Activated naive CD4-positive, alpha-beta T cell treated with anti-CD3 and anti-CD28 coated beads, Interleukin-2, amount 50 U/mL, for 72 hours (primary cell): ENCODE results near the gene SLC6A5. TPM values are rescaled to one million over a fixed set of nuclear protein-coding genes. Genes with fewer than 3 reads are reported as not detected.

Source experiments
- ATAC-seq, 2 donors: fragments of 150-1000 bp; cut with Tn5 transposase; 2 replicates each; pipeline ENCODE4 v1.10.0; 2021; ENCODE audit warnings: mild to moderate bottlenecking in 2 of 2, moderate library complexity in 2 of 2
- DNase-seq, 2 donors: peaks; one replicate each; pipeline ENCODE4 v3.0.0; 2021 to 2022; ENCODE audit warnings: low spot score in 2 of 2
- H3K27ac Mint-ChIP-seq, 2 donors: one replicate each; pipeline ENCODE4 v1.8.0; 2022; ENCODE audit warnings: mild to moderate bottlenecking in 2 of 2, mixed read lengths in 2 of 2
- H3K36me3 Mint-ChIP-seq, 2 donors: one replicate each; pipeline ENCODE4 v1.8.0; 2022; ENCODE audit warnings: mixed read lengths in 2 of 2
- H3K9me3 Mint-ChIP-seq, 2 donors: one replicate each; pipeline ENCODE4 v1.8.0; 2022; ENCODE audit warnings: mixed read lengths in 2 of 2
- total RNA-seq, 2 donors: library from RNA; stranded (reverse); gene quantifications; one replicate each; pipeline ENCODE4 v1.2.3, GENCODE V29; 2022

The SLC6A5 gene
- total RNA-seq, 2 donors from 2014 or later, result not detected

GRCh38 chr11:20634781-20635180 is 35.4 kb downstream of the SLC6A5 start:
- ATAC-seq (no peak), DNase-seq (no peak)
- H3K9me3 Mint-ChIP-seq, result no peaks in the 10 kb centered on the region
- no peaks in the 10 kb centered on the region for H3K36me3 Mint-ChIP-seq
- no peak overlapping the region for H3K27ac Mint-ChIP-seq

DNA sequence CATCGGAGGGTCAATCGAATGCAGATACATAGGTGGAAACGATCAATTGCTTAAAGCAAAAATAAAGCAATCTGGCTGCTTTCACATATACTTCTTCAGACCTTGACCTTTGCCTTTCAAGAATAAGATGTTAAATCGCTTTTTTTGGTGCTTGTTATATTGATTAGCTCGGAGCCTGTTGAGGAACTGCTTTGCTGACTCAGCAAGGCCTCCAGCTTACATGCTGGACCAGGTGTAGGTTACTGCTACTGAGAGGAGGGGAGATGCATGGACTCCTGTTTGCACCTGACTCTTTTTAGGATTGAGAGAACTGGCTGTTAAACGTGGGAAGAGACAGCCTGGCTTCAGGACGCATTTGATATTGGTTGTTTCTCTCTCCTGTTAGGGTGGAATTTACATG is 38.7 kb downstream of the SLC6A5 start:
- H3K27ac Mint-ChIP-seq, result no peak overlapping the region
- no peak for ATAC-seq
- H3K36me3 Mint-ChIP-seq, result no peaks in the 10 kb centered on the region
- DNase-seq, result no peak
- H3K9me3 Mint-ChIP-seq, result no peaks in the 10 kb centered on the region

GRCh38 chr11:20639688-20640087 is 40.3 kb downstream of the SLC6A5 start:
- DNase-seq (no peak), ATAC-seq (no peak)
- Mint-ChIP-seq H3K9me3 (no peaks in the 10 kb centered on the region), H3K36me3 (no peaks in the 10 kb centered on the region), H3K27ac (no peak overlapping the region)

- H3K27ac Mint-ChIP-seq, result no peak overlapping the region
- ATAC-seq (no peak), DNase-seq (no peak)
- H3K36me3 Mint-ChIP-seq, result no peaks in the 10 kb centered on the region
- H3K9me3 Mint-ChIP-seq, result no peaks in the 10 kb centered on the region
These were observed 41.0 kb downstream of the SLC6A5 start for GRCh38 chr11:20640401-20640800.

GRCh38 chr11:20644360-20644759 is 45.0 kb downstream of the SLC6A5 start:
- Mint-ChIP-seq H3K36me3 (no peaks in the 10 kb centered on the region), H3K27ac (no peak overlapping the region), H3K9me3 (no peaks in the 10 kb centered on the region)
- ATAC-seq (no peak), DNase-seq (no peak)

GRCh38 chr11:20647976-20648565 is 48.7 kb downstream of the SLC6A5 start:
- no peaks in the 10 kb centered on the region for H3K9me3 Mint-ChIP-seq
- ATAC-seq (peak in 1 of 2 donors; percentile 47), DNase-seq (peak in 1 of 2 donors; percentile 54)
- H3K36me3 Mint-ChIP-seq, result no peaks in the 10 kb centered on the region
- no peak overlapping the region for H3K27ac Mint-ChIP-seq

DNA sequence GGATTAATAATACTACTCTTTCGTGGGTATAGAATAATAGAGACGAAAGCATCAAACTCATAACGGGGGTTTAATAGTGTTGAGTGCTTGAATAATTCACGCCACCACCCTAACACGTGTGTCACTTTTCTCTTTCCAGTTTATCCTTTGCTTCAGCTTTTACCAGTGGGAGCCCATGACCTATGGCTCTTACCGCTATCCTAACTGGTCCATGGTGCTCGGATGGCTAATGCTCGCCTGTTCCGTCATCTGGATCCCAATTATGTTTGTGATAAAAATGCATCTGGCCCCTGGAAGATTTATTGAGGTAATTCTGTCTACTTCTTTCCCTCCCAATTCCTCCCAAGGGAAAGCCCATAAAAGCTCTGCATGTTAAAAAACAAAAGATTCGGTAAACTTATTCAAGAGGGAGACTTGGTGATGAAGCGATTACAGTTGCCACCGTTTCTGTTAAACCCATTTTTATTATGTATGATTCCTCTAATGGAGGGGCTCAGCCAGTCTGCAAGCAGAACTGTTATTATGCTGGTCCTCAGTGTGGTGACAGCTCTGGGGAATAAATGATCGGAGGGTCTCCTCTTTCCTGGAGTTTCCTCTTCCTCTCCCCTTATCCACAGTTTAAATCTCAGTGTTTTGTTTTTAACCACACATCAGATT is 52.9 kb downstream of the SLC6A5 start:
- DNase-seq (no peak), ATAC-seq (no peak)
- no peak overlapping the region for H3K27ac Mint-ChIP-seq
- H3K36me3 Mint-ChIP-seq, result no peaks in the 10 kb centered on the region
- H3K9me3 Mint-ChIP-seq, result no peaks in the 10 kb centered on the region

DNA sequence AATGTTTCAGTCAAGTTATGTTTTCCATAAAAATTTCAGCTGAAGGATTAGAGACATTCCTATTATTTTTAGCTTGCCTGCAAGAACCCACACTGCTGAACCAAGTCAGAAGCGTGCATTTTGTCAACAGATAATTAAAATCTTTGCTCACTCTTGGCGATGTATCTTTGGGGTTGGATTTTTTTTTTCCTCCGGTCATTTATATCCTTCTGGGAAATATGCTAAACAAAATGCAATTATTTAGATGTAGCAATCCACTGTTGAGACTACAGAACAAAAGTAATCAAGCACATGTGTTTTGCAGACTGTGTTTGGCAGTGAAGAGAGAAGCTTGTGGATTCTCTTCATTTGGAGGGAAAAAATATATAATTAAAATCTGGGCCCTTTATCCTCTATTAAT is 54.6 kb downstream of the SLC6A5 start:
- DNase-seq (no peak), ATAC-seq (no peak)
- no peak overlapping the region for H3K27ac Mint-ChIP-seq
- no peaks in the 10 kb centered on the region for H3K9me3 Mint-ChIP-seq
- H3K36me3 Mint-ChIP-seq, result no peaks in the 10 kb centered on the region

- DNase-seq (no peak), ATAC-seq (no peak)
- H3K36me3 Mint-ChIP-seq, result no peaks in the 10 kb centered on the region
- H3K27ac Mint-ChIP-seq, result no peak overlapping the region
- peaks cover 0 to 3% of the 10 kb centered on the region in 2 donors for H3K9me3 Mint-ChIP-seq
These were observed 57.5 kb downstream of the SLC6A5 start for GRCh38 chr11:20656901-20657300.

DNA sequence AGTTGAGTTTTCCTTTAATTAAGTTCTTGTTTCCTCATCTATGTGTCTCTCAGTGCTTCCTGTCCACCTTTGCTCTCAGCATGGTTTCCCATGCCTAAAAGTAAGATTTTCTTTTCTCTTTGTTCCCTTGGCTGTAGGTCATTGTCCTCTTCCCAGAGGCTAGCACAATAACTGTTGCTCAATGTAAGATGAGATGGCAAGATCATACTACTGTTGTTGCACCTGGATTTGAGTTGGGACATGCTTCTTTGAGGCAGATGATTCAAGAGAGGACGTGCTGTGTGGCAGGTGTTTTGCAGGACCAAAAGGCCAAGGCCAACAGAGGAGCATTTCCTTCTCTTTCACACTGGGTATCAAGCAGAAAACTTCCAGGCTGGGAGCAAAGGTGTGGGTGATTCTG is 58.7 kb downstream of the SLC6A5 start:
- Mint-ChIP-seq H3K27ac (no peak overlapping the region), H3K36me3 (no peaks in the 10 kb centered on the region), H3K9me3 (peaks cover 4 to 10% of the 10 kb centered on the region in 2 donors)
- ATAC-seq, result no peak
- DNase-seq, result no peak

DNA sequence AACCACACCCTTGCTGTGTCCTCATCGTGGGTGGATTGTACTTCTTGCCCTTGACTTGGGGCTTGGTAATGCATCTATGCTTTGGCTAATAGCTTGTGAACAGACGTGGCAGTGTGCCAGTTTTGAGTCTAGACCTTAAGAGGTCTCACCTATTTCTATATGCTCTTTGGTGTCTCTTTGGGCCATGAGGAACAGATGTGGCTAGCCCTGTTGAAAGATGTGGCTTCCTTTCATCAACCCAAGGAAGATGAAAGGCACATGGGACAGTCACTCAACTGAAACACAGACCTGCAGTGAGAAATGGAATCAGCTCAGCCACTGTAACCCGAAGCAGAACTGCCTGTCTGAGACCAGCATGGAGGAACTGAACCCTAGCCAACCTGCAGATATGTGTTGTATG is 62.0 kb downstream of the SLC6A5 start:
- DNase-seq (no peak), ATAC-seq (no peak)
- no peaks in the 10 kb centered on the region for H3K36me3 Mint-ChIP-seq
- no peak overlapping the region for H3K27ac Mint-ChIP-seq
- peaks cover 7 to 10% of the 10 kb centered on the region in 2 donors for H3K9me3 Mint-ChIP-seq

DNA sequence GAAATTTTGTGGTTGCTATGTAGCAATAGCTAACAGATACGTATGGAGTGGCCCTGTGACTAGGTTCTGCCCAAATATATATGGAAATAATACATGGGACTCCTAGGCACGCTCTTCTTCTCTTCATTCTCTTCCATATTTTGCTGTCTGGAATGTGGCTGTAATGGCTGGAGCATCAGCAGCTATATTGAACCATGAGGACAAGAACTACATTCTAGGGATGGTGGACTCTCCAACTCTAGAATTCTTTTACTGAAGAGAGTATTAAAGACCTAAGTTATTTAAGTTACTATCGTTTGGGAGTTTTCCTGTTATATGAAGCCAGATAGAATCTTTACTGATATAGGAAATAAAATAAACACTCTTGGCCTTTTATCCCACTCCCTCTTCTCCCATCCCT is 62.4 kb downstream of the SLC6A5 start:
- ATAC-seq, result no peak
- Mint-ChIP-seq H3K27ac (no peak overlapping the region), H3K9me3 (peaks cover 7 to 10% of the 10 kb centered on the region in 2 donors), H3K36me3 (no peaks in the 10 kb centered on the region)
- DNase-seq, result no peak

DNA sequence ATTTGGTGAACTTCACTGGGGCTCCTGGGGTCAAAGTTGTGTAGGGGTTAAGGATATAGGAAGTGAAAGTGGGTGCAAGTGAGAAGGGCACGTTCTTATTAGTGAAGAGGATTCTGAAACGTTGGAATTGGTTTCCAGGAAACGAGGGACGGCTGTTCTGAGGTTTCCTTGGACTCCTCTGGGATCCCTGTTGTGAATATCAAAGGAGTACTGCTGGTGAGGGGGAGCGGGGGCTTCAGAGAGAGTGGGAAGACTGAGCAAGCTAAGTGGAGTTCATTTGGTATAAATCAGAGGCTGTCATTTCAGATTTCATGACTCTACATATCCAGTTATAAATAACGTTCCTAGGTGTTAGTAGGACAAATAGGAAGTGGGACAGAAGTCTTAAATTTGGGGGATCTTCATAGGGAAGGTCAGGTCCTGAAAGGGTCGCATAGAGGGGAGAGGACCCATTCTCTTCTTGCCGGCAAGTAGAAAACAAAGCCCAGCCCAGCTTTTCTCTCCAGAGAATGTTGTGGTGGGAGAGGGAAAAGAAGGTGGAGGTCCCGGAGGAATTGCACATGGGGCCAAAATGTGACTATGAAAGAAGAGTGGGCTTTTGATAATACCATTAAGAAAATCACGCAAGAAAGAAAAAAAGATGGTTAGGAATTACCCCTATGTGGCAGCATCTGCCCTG is 68.9 kb downstream of the SLC6A5 start:
- ATAC-seq, result no peak
- Mint-ChIP-seq H3K27ac (no peak overlapping the region), H3K36me3 (peaks cover 0 to 5% of the 10 kb centered on the region in 2 donors), H3K9me3 (peaks cover 0 to 3% of the 10 kb centered on the region in 2 donors)
- DNase-seq, result no peak

DNA sequence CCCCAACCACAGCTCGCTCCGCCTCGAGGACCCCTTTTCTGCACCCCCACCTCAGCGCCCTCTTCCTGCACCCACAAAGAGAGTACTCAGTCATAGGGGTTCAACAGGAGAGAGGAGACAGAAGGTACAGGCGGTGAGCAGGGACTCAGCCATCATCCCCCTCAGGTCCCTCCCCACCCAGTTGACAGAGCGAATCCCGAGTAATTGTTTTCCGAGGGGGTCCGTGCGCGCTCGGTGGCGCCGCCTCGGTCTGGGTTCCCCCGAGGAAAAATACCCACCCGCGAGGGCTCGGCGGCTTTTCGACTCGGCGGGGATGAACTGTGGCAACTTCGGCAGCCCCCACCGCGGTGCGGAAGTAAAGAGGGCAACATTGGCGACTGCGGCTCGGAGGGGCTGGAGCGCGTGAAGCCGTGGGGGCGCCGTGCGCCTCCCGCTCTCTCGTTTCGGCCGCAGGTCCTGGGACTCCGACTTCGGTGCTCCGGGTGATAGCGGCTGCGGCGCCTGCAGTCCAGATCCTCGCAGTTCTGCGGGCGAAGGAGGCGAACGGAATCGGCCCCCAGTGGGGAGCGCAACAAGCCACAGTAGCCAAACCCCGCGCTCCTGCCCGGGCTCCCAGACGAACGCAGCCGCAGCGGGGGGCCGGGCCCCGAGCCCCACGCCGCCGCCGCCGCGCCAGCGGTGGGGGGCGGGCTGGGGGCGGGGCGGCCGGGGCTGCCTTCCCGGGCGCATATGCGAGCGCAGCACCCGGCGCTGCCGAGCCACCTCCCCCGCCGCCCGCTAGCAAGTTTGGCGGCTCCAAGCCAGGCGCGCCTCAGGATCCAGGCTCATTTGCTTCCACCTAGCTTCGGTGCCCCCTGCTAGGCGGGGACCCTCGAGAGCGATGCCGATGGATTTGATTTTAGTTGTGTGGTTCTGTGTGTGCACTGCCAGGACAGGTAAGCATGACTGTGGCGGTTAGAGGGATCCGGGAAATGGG is 69.7 kb downstream of the SLC6A5 start, which contains the start of gene NELL1:
TSS of gene NELL1 (plus strand) at position 743 of the 976 bp plus-strand sequence.
- peaks cover 0 to 3% of the 10 kb centered on the region in 2 donors for H3K9me3 Mint-ChIP-seq
- ATAC-seq, result no peak

DNA sequence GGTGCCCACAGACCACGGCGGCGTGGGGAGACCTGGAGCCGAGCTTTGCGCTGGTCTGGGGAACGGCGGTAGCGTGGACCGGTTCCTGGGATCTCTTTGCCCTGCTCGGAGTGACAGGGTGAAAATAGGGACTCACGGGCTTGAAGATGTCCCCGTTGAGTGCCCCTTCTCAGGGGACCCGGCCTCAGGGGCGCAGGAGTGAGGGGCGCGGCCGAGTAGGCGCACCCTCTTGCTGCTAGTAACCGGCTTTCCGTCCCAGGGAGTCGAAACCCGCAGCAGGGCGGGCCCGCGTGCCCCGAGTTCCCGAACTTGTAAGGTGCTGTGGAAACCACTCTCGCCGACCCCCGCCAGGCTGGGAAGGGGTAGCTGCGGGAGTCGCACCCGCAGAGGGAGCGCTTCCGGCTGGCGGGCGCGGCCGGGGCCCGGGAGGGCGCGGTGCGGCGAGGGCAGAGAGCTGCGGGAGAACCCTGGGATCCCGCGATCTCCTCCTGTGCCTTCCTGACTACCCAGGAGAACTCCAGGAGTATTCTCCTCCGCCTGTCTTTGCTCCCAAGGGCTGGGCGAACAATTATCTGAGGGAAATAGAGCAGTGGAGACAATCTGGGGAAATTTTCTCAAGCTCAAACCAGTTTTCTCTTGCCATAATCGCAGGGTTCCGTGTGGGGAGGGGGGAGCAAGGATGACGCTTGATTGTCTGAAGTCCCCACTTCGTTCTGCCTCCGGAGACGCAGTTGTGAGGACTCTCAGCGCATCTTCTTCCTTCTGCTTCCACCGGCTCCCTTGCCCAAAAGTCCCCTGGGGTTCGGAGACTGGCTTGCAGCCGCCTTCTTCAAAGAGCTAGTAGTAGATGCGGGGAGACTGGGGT is 70.6 kb downstream of the SLC6A5 start:
- no peak for ATAC-seq
- Mint-ChIP-seq H3K9me3 (peaks cover 0 to 3% of the 10 kb centered on the region in 2 donors), H3K27ac (no peak overlapping the region), H3K36me3 (peaks cover 0 to 5% of the 10 kb centered on the region in 2 donors)
- peak in 1 of 2 donors; percentile 3 for DNase-seq

More for the DNA sequence above, 69.7 kb downstream of the SLC6A5 start, which contains the start of gene NELL1:
- Mint-ChIP-seq H3K27ac (no peak within 1 kb of the TSS), H3K36me3 (peaks cover 0 to 5% of the 10 kb centered on the region in 2 donors)
- DNase-seq, result peak in 1 of 2 donors; percentile 3
